GM12878 (cell line): ENCODE measurements around the gene TCERG1. TPM values are rescaled to one million over a fixed set of nuclear protein-coding genes. Genes with fewer than 3 reads are reported as not detected.

ENCODE experiments used
- ATAC-seq: fragments of 200-7000 bp; cut with Tn5 transposase; 3 replicates; pipeline ENCODE4 v1.9.1; 2020; ENCODE audit warnings: mild to moderate bottlenecking, moderate library complexity
- BruUV-seq: library from RNA; stranded (reverse); fragments of 400-500 nt; replicated peaks from 2 replicates; lab custom pipeline; 2021; lab: Mats Ljungman, UMichigan
- CTCF ChIA-PET: fragments of 300-600 bp; sonication (Branson Sonifier 250); formaldehyde crosslinking; extraction: SDS; loops from one replicate; lab custom pipeline; 2021; ENCODE audit warnings: inconsistent platforms; lab: Yijun Ruan, JAX
- POLR2A ChIA-PET: fragments of 350-600 bp; formaldehyde crosslinking; extraction: SDS; loops from one replicate; lab custom pipeline; 2021; ENCODE audit warnings: inconsistent platforms; lab: Charles Lee
- RAD21 ChIA-PET: fragments of 300-600 bp; sonication (Branson Sonifier 250); formaldehyde crosslinking; loops from one replicate; lab custom pipeline; 2023; ENCODE audit warnings: antibody characterized with exemption; ENCODE audit not compliant: unreplicated experiment; lab: Charles Lee
- SMC1A ChIA-PET: fragments of 300-600 bp; sonication (Branson Sonifier 250); formaldehyde crosslinking; loops from one replicate; lab custom pipeline; 2023; ENCODE audit not compliant: unreplicated experiment, uncharacterized antibody; lab: Charles Lee
- DNase-seq: peaks from one replicate; pipeline ENCODE4 v3.0.0-alpha.2; 2011; ENCODE audit warnings: low read depth, low spot score
- FAIRE-seq: peaks from 3 replicates; lab custom pipeline; 2011; peaks lifted over from hg19 to GRCh38; lab: Jason Lieb, UNC
- H2AFZ ChIP-seq: 2 replicates; pipeline ENCODE4 v1.6.0; 2011; ENCODE audit warnings: low read depth, low read length, control low read depth; ENCODE audit not compliant: control insufficient read depth
- H3K27ac ChIP-seq: 2 replicates; pipeline ENCODE4 v1.5.1; 2011; ENCODE audit warnings: control low read depth; ENCODE audit not compliant: control insufficient read depth, insufficient read depth
- H3K27me3 ChIP-seq, 2 experiments: replicated peaks in 1 of 2; 2 replicates each; pipeline versions ENCODE4 v1.6.0 to v1.6.1; 2011; ENCODE audit warnings: low read length in 1 of 2; ENCODE audit not compliant: control insufficient read depth in 2 of 2, insufficient read depth in 2 of 2
- H3K36me3 ChIP-seq, 2 experiments: 2 replicates each; pipeline ENCODE4 v1.5.1; 2011; ENCODE audit warnings: low read length in 1 of 2; ENCODE audit not compliant: control insufficient read depth in 2 of 2, insufficient read depth in 2 of 2
- H3K4me1 ChIP-seq: 2 replicates; pipeline ENCODE4 v1.6.1; 2011; ENCODE audit warnings: mild to moderate bottlenecking, low read length, moderate library complexity, mixed read lengths; ENCODE audit not compliant: control insufficient read depth, insufficient read depth
- H3K4me2 ChIP-seq: 2 replicates; pipeline ENCODE4 v1.6.0; 2011; ENCODE audit warnings: control low read depth; ENCODE audit not compliant: control insufficient read depth, insufficient read depth
- H3K4me3 ChIP-seq: fragments of 200-600 bp; sonication (generic); 2 replicates; pipeline ENCODE4 v1.5.1; 2016
- H3K79me2 ChIP-seq: 2 replicates; pipeline ENCODE4 v1.6.0; 2011; ENCODE audit warnings: low read length; ENCODE audit not compliant: control insufficient read depth, insufficient read depth
- H3K9ac ChIP-seq: 2 replicates; pipeline ENCODE4 v1.8.0; 2011; ENCODE audit warnings: low read length, control low read depth, mixed read lengths; ENCODE audit not compliant: control insufficient read depth, insufficient read depth
- H3K9me3 ChIP-seq: replicated peaks from 3 replicates; pipeline ENCODE4 v1.5.1; 2011; ENCODE audit warnings: mild to moderate bottlenecking, low read length; ENCODE audit not compliant: control insufficient read depth, insufficient read depth
- H4K20me1 ChIP-seq: 2 replicates; pipeline ENCODE4 v1.6.0; 2011; ENCODE audit not compliant: control insufficient read depth, insufficient read depth
- ESRRA ChIP-seq: IDR thresholded peaks from 2 replicates; pipeline ENCODE4 v1.6.1; 2012; ENCODE audit warnings: mild to moderate bottlenecking, low read length, improper control_type of control experiment
- LARP7 ChIP-seq: fragments of 450-650 bp; IDR thresholded peaks from 2 replicates; pipeline ENCODE4 v1.6.1; 2017; ENCODE audit warnings: mild to moderate bottlenecking
- MEF2A ChIP-seq: IDR thresholded peaks from 2 replicates; pipeline ENCODE4 v1.6.1; 2011; ENCODE audit warnings: low read depth, mild to moderate bottlenecking, low read length, moderate library complexity; ENCODE audit not compliant: insufficient read depth
- MLLT1 ChIP-seq: fragments of 450-650 bp; IDR thresholded peaks from 2 replicates; pipeline ENCODE4 v1.6.1; 2016; ENCODE audit warnings: mild to moderate bottlenecking
- NR2C1 ChIP-seq: fragments of 450-650 bp; IDR thresholded peaks from 2 replicates; pipeline ENCODE4 v1.6.1; 2017; ENCODE audit warnings: antibody characterized with exemption, mild to moderate bottlenecking, moderate library complexity
- REST ChIP-seq: IDR thresholded peaks from 2 replicates; pipeline ENCODE4 v1.6.1; 2012; ENCODE audit warnings: mild to moderate bottlenecking, low read depth, low read length
- SMAD5 ChIP-seq: IDR thresholded peaks from 2 replicates; pipeline ENCODE4 v1.6.1; 2016; ENCODE audit warnings: antibody characterized with exemption, low read depth
- WGBS: methylation state at CpG from one replicate; pipeline ENCODE4 v1.1.6; 2016; ENCODE audit warnings: low lambda C conversion rate; ENCODE audit not compliant: insufficient replicate concordance, insufficient coverage; ENCODE audit errors: missing lambda C conversion rate; 5-methylcytosine and 5-hydroxymethylcytosine counted together
- in situ Hi-C: fragments of 300-500 bp; cut with MboI; formaldehyde crosslinking; loops from 9 replicates; pipeline ENCODE4 v1.14.3; 2018; ENCODE audit warnings: mixed read lengths
- intact Hi-C: fragments of 100-400 bp; cut with micrococcal nuclease; formaldehyde crosslinking; loops from one replicate; pipeline ENCODE4 v1.14.2; 2022; ENCODE audit not compliant: unreplicated experiment
- polyA plus RNA-seq, 11 experiments: library from polyadenylated mRNA; depleted of rRNA in 4 of 11; unstranded in 6 of 11; stranded (reverse) in 5 of 11; fragments of >200 nt; fragmentation: Nextera tagmentation in 4 of 11; fragmentation: Illumina TruSeq in 1 of 11; extraction: Ambion mirVana in 4 of 11; extraction: Trizol in 1 of 11; gene quantifications; 1 replicate in 1 of 11; 2 replicates in 10 of 11; pipeline versions ENCODE4 v1.2.1 to v1.2.3, GENCODE V29; 2011 to 2016; ENCODE audit warnings: inconsistent platforms in 2 of 11, missing spikeins in 2 of 11, low read depth in 1 of 11
- total RNA-seq, 4 experiments: library from RNA; depleted of rRNA in 3 of 4; stranded (reverse); fragments of >200 nt in 3 of 4; fragmentation: Illumina TruSeq in 1 of 4; extraction: Trizol in 1 of 4; gene quantifications; 2 replicates each; pipeline versions ENCODE4 v1.2.1 to v1.2.3, GENCODE V29; 2013 to 2021
- TF ChIP-seq, protein P1 (sequence below): IDR thresholded peaks from 2 replicates; pipeline ENCODE4 v1.6.1; 2012; ENCODE audit warnings: improper control_type of control experiment, low read depth, low read length; ENCODE audit not compliant: insufficient replicate concordance
- TF ChIP-seq, protein P2 (sequence below): IDR thresholded peaks from 2 replicates; pipeline ENCODE4 v1.6.1; 2011; ENCODE audit warnings: low read depth, low read length, improper control_type of control experiment, borderline replicate concordance
- TF ChIP-seq, protein P3 (sequence below): IDR thresholded peaks from 2 replicates; pipeline ENCODE4 v1.6.1; 2012; ENCODE audit warnings: low read length, inconsistent platforms

The TCERG1 gene
- total and polyA plus RNA-seq, 10 of the 15 experiments (the other 5 are each of a cell fraction or from before 2014, with no cell fraction given): 51.5 to 131 (median 91.6) TPM

GRCh38 chr5:146549615-146550014 is 102.5 kb downstream of the TCERG1 start (continued):
- no peak for TF ChIP-seq MLLT1
- TF ChIP-seq, protein P1, sequence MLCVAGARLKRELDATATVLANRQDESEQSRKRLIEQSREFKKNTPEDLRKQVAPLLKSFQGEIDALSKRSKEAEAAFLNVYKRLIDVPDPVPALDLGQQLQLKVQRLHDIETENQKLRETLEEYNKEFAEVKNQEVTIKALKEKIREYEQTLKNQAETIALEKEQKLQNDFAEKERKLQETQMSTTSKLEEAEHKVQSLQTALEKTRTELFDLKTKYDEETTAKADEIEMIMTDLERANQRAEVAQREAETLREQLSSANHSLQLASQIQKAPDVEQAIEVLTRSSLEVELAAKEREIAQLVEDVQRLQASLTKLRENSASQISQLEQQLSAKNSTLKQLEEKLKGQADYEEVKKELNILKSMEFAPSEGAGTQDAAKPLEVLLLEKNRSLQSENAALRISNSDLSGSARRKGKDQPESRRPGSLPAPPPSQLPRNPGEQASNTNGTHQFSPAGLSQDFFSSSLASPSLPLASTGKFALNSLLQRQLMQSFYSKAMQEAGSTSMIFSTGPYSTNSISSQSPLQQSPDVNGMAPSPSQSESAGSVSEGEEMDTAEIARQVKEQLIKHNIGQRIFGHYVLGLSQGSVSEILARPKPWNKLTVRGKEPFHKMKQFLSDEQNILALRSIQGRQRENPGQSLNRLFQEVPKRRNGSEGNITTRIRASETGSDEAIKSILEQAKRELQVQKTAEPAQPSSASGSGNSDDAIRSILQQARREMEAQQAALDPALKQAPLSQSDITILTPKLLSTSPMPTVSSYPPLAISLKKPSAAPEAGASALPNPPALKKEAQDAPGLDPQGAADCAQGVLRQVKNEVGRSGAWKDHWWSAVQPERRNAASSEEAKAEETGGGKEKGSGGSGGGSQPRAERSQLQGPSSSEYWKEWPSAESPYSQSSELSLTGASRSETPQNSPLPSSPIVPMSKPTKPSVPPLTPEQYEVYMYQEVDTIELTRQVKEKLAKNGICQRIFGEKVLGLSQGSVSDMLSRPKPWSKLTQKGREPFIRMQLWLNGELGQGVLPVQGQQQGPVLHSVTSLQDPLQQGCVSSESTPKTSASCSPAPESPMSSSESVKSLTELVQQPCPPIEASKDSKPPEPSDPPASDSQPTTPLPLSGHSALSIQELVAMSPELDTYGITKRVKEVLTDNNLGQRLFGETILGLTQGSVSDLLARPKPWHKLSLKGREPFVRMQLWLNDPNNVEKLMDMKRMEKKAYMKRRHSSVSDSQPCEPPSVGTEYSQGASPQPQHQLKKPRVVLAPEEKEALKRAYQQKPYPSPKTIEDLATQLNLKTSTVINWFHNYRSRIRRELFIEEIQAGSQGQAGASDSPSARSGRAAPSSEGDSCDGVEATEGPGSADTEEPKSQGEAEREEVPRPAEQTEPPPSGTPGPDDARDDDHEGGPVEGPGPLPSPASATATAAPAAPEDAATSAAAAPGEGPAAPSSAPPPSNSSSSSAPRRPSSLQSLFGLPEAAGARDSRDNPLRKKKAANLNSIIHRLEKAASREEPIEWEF: no peak

GRCh38 chr5:146553446-146553845 is 106.3 kb downstream of the TCERG1 start:
- H3K4me1 ChIP-seq: no peaks in the 10 kb centered on the region
- no peaks in the 10 kb centered on the region for H3K36me3 ChIP-seq
- no peaks in the 10 kb centered on the region for H4K20me1 ChIP-seq
- BruUV-seq: no TSS peak
- H3K9me3 ChIP-seq: no peaks in the 10 kb centered on the region
- no peaks in the 10 kb centered on the region for H3K79me2 ChIP-seq
- H3K27ac ChIP-seq: no peak overlapping the region
- ChIA-PET CTCF (no interaction called here), POLR2A (no interaction called here), RAD21 (no interaction called here), SMC1A (no interaction called here)
- no peak for FAIRE-seq
- intact Hi-C loops: no loop called here
- no peak for DNase-seq
- no peak for ATAC-seq
- in situ Hi-C loops: no loop called here
- H2AFZ ChIP-seq: no peak overlapping the region
- H3K4me2 ChIP-seq: no peak overlapping the region
- 17% methylated on average over 3 of the region's 3 CpGs for WGBS
- no peaks in the 10 kb centered on the region; a peak in 1 of 4 replicates for H3K27me3 ChIP-seq
- H3K4me3 ChIP-seq: no peak overlapping the region
- H3K9ac ChIP-seq: no peak overlapping the region
- TF ChIP-seq MEF2A (no peak), ESRRA (no peak), REST (no peak), LARP7 (no peak), SMAD5 (no peak), NR2C1 (no peak)
- TF ChIP-seq, protein P2, sequence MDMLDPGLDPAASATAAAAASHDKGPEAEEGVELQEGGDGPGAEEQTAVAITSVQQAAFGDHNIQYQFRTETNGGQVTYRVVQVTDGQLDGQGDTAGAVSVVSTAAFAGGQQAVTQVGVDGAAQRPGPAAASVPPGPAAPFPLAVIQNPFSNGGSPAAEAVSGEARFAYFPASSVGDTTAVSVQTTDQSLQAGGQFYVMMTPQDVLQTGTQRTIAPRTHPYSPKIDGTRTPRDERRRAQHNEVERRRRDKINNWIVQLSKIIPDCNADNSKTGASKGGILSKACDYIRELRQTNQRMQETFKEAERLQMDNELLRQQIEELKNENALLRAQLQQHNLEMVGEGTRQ: no peak
- TF ChIP-seq, protein P3, sequence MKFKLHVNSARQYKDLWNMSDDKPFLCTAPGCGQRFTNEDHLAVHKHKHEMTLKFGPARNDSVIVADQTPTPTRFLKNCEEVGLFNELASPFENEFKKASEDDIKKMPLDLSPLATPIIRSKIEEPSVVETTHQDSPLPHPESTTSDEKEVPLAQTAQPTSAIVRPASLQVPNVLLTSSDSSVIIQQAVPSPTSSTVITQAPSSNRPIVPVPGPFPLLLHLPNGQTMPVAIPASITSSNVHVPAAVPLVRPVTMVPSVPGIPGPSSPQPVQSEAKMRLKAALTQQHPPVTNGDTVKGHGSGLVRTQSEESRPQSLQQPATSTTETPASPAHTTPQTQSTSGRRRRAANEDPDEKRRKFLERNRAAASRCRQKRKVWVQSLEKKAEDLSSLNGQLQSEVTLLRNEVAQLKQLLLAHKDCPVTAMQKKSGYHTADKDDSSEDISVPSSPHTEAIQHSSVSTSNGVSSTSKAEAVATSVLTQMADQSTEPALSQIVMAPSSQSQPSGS: no peak
